HG03135 (cell line): ENCODE measurements around the gene CYP2S1.
"Not testable (repeated sequence)": the region's sequence is repeated elsewhere in the genome, so short reads cannot be mapped to it uniquely, and the experiment has no call there.

Source experiments
- ATAC-seq: cut with Tn5 transposase; IDR thresholded peaks from one replicate; pipeline ENCODE4 v1.9.1; 2021; ENCODE audit warnings: mild to moderate bottlenecking, moderate library complexity; ENCODE audit not compliant: unreplicated experiment

Gene CYP2S1

DNA sequence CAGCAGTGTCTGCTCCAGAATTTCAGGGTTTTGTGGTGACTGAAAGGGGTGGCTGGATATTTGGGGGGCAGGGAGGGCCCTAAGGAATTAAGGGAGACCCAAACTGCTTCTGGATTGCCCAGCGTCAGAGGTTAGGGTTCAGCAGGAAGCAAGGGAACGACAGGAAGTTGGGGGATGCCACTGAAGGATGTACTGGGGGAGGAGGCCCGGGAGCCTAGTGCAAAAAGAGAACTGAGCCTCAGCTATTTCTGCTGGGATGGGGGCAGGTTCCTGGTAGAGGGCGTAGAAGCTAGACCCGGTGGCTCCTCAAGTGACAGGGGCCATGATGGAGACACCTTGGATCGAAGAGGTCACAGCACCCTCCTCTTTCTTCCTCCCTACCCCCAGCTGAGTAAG is 1.1 kb downstream of the CYP2S1 start:
- no peak for ATAC-seq

DNA sequence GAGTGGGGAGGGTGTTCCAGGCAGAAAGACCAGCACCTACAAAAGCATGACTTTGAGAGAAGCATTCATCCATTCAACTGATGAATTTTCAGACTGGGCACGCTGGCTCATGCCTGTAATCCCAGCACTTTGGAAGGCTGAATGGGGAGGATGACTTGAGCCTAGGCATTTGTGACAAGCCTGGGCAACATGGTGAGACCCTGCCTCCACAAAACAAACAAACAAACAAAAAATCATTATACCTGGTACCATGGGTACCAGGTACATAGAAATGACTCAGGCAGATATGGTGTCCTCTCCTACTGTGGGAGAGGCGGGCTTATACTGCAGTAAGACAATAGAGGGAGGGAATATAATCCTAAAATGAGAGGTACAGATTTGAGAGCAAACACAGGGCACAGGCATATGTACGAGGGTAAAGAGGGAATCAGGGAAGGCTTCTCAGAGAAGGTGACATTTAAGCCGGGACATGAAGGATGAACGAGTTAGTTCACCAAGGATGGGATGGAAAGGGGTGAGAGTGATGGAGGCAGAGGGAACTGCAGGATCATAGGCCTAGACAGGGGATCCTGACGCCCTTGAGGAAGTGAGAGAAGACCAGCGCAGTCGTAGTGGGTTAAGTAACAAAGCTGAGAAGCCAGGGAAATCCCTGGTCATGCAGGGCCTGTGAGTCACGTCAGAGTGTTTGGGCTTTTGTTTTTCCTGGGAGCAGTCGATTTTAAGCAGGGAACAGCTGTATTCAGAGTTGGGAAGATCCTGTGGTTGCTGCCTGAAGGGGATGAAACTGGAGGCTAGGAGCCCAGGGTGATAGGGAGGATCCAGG is 2.9 kb downstream of the CYP2S1 start:
- ATAC-seq = no peak

DNA sequence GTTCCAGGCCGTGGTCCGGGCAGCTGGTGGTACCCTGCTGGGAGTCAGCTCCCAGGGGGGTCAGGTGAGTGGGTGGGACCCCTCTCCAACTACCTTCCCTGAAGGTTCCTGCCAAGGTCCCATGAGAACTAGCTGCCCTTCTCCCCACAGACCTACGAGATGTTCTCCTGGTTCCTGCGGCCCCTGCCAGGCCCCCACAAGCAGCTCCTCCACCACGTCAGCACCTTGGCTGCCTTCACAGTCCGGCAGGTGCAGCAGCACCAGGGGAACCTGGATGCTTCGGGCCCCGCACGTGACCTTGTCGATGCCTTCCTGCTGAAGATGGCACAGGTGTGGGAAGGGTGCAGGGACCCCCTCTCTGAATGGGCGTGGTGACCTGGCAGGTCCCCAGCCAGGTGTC is 5.5 kb downstream of the CYP2S1 start:
- no peak for ATAC-seq

DNA sequence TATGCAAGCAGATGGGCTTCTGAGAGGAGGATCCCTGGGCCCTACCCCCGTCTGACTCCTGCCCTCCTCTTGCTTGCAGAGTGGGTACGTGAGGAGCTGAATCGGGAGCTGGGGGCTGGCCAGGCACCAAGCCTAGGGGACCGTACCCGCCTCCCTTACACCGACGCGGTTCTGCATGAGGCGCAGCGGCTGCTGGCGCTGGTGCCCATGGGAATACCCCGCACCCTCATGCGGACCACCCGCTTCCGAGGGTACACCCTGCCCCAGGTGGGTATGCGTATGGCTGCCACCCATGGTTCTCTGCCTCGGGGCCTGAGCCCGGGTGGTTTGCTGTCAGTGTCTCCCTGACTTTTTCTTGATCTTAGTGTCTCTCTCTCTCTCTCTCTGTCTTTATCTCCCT is 10.4 kb downstream of the CYP2S1 start:
- ATAC-seq = no peak

DNA sequence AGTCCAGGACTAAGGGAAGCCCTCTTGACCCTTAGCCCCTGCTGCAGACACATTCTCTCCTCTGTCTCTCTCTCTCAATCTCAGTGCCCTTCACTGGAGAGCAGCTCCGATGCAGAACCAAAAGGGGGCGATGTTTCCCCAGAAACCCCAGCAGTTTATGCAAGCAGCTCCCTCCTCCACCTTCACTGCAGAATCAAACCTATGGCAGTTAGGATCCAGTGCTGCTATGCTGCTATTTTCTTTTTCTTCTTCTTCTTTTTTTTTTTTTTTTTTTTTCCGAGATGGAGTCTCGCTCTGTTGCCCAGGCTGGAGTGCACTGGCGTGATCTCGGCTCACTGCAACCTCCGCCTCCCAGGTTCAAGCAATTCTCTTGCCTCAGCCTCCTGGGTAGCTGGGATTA is 11.3 kb downstream of the CYP2S1 start:
- not testable (repeated sequence) for ATAC-seq

DNA sequence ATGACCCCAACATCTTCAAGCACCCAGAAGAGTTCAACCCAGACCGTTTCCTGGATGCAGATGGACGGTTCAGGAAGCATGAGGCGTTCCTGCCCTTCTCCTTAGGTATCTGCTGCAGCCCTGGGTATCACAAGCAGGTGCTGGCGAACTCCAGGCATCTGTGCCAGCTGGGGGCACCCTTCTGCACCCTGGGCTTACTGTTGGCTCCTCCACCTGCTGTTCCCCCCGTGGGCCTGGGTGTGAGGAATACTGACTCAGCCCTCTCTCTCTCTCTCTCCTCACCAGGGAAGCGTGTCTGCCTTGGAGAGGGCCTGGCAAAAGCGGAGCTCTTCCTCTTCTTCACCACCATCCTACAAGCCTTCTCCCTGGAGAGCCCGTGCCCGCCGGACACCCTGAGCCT is 13.0 kb downstream of the CYP2S1 start:
- ATAC-seq = no peak

DNA sequence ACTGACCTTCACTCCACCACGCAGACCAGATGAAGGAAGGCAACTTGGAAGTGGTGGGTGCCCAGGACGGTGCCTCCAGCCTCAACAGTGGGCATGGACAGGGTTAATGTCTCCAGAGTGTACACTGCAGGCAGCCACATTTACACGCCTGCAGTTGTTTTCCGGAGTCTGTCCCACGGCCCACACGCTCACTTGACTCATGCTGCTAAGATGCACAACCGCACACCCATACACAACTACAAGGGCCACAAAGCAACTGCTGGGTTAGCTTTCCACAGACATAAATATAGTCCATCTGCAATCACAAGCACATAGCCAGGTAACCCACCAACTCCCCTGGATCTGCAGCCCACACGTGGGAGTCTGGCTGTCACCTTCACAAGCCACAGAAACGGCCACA is 13.4 kb downstream of the CYP2S1 start:
- ATAC-seq = no peak

DNA sequence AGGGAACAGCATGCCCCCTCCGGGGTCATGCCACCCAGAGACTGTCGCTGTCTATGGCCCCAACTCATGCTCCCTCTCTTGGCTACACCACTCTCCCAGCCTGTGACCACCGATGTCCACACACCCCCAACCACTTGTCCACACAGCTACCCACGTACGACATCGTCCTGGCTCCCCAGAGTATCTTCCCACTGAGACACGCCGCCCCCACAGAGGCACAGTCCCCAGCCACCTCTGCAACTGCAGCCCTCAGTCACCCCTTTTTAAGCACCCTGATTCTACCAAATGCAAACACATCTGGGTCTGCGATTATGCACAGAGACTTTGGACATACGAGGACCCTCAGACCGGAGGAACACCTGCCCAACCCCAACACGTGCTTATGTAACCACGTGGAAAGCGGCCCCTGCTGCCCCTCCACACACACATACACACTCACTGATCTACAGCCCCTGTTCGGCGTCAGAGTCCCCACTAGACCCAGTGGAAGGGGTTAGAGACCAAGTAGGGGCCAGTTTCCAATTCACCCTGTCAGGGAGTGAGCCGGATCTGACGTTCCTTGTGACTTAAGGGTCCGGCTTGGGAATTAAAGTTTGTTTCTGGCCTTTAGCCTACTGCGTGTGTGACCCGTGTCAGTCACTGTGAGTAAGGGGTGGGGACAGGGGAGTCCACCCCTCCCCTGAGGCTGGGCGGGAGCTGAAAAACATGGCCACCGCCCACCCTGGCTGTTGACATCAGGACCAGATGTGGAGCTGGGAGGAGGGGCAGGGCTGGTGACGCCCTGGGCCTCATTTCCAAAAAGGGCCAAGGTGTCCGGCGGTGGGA is 14.1 kb downstream of the CYP2S1 start:
- ATAC-seq = no peak

DNA sequence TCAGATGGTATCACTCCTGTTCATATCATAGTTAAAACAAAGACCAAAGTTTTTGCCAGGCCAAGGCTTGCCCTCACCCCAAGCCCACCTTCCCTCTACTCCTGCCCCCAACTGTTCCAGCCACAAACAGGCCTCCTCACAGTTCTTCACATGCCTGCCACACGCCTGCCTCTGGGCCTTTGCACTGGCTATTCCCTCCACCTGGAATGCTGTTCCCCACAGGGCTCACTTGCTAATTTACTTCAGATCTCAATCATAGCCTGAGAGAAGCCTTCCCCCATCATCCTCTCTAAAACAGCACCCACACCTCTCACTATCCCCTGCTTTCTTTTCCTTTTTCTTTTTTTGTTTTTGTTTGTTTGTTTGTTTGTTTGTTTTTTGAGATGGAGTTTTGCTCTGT is 21.1 kb downstream of the CYP2S1 start:
- no peak for ATAC-seq

DNA sequence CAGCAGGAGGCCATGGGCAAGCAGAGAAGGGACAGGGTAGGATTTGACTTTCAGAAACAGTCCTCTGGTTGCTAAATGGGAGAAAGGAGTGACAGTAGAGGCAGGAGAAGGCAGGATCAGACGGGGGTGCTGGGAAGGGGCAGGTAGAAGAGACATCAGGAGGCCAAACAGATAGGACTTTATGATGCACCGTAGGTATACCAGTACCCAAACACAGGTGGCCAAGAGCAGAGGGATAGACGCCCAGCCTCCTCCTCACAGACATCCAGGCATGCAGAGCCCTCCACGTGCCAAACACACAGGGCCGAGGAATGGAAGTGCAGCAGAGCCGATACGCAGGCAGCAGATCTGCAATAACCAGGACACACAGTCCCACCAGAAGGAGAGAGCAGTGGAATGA is 24.7 kb downstream of the CYP2S1 start:
- ATAC-seq = no peak

DNA sequence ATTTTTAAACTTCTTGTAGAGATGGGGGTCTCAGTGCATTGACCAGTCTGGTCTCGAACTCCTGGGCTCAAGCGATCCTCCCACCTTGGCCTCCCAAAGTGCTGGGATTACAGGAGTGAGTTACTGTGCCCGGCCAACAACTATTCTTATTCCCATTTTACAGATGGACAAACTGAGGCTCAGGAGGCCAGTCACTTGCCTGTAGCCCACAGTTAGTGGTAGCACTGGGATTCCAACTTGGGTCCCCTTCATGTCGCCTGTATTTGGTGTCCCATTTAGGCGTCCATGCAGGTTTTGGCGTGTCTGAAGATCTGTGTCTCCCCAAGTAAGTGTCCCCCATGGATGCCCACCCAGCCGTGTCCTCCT is 25.2 kb downstream of the CYP2S1 start:
- ATAC-seq = no peak

DNA sequence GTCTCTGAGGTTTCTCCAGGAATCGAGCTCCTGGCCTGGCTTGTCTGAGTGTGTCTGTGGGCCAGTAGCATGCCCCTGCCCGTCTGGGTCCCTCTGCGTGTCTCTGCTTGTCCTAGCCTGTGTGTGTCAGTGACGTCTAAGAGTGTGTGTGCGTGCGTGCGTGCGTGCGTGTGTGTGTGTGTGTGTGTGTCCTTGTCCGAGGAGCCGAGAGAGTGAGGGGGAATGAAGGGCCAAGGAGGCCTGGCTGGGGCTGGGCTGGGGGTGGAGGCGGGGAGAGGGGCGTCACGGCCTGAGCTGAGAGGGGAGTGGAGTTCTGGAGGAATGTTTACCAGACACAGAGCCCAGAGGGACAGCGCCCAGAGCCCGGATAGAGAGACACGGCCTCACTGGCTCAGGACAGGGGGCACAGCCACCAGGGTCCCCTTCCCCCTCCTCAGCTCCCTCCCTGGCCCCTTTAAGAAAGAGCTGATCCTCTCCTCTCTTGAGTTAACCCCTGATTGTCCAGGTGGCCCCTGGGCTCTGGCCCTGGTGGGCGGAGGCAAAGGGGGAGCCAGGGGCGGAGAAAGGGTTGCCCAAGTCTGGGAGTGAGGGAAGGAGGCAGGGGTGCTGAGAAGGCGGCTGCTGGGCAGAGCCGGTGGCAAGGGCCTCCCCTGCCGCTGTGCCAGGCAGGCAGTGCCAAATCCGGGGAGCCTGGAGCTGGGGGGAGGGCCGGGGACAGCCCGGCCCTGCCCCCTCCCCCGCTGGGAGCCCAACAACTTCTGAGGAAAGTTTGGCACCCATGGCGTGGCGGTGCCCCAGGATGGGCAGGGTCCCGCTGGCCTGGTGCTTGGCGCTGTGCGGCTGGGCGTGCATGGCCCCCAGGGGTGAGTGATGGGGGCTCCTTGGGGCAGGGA is 25.8 kb downstream of the CYP2S1 start, which contains the start of gene AXL:
AXL (plus strand) TSS at position 609 of the 893 bp plus-strand sequence; CDS start at position 779, 170 bp downstream.
- no peak for ATAC-seq

DNA sequence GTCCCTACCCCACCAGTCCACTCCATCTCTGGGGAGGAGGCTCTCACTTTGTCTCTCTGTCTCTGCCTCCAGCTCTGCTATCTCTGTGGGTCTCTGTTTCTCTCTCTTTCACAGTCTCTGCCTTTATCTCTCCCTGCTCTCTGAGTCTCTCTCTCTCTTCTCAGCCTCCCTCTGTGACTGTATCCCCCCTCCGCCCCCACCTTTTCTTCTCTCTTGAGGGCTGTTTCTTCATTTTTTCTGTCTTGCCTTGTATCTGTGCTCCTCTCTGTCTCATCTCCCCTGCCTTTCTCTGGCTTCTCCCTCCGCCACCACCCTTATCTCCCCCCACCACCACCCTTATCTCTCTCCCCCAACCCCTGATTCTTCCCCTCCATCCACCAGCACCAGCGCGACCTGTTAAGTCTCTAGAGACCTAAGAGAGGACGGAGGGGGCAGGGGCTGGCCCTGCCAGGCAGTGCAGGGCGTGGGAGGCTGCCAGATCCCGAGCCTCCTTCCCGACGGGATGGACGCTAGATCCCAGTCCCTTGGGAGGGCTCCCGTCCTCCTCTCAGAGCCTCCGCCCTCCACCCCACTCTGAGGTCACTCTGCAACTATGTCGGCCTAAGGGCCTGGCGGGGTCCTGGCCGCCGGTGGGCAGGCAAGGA is 27.0 kb downstream of the CYP2S1 start:
- no peak for ATAC-seq

DNA sequence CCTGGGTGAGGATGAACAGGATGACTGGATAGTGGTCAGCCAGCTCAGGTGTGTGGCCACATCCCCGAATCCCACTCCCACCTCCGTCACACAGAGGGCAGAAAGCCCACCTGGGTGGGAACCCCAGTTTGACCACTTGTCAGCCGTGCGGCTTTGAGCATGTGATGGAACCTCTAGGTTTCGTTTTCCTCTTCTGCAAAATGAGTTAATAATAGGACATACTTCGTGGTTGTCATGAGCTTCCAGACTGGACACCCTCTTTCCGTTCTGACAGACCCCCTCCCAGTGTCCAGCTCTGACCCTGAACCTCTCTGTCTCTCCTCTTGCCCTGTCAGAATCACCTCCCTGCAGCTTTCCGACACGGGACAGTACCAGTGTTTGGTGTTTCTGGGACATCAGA is 27.8 kb downstream of the CYP2S1 start:
- ATAC-seq = no peak

DNA sequence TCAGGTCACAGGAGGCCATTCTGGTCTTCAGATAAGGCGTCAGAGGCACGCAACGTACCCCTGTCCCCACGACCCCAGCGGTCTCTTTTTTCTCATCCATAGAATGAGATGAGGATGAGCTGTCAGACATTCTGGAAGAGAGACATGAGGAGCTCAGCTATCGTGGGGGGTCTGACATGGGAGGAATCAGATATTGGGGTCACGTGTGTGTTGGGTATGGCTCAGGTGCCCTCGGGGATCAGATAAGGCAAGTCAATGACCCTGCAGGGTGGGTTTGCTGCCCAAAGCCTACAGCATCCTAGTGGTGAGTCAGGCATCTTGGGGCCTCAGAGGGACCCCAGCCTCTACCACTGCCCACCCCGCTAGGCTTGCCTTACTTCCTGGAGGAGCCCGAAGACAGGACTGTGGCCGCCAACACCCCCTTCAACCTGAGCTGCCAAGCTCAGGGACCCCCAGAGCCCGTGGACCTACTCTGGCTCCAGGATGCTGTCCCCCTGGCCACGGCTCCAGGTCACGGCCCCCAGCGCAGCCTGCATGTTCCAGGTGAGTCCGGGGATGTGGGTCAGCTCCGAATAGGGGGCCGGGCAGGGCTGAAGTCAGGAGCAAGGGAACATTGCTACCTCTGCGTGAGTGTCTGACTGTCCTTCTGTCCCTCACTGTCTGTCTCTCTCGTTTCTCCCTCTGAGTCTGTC is 28.6 kb downstream of the CYP2S1 start:
- no peak for ATAC-seq

DNA sequence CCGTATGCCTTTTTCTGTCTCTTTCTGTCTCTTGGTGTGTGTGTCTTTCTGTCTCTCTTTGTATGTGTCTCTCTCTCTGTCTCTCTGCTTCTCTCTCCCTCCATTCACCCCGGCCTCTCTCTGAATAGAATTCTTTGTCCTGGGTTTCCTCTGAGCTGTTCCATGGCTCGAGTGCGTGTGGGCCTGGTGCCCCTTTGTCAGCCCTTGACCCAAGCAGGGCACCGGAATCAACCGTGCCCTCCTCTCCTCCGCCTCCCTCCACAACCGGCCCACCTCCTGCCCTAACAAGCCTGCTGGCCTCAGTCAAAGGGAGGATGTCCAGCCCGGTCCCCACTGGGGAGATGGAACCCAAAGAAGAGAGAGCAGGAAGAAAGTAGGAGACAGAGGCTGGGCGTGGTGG is 29.2 kb downstream of the CYP2S1 start:
- no peak for ATAC-seq

DNA sequence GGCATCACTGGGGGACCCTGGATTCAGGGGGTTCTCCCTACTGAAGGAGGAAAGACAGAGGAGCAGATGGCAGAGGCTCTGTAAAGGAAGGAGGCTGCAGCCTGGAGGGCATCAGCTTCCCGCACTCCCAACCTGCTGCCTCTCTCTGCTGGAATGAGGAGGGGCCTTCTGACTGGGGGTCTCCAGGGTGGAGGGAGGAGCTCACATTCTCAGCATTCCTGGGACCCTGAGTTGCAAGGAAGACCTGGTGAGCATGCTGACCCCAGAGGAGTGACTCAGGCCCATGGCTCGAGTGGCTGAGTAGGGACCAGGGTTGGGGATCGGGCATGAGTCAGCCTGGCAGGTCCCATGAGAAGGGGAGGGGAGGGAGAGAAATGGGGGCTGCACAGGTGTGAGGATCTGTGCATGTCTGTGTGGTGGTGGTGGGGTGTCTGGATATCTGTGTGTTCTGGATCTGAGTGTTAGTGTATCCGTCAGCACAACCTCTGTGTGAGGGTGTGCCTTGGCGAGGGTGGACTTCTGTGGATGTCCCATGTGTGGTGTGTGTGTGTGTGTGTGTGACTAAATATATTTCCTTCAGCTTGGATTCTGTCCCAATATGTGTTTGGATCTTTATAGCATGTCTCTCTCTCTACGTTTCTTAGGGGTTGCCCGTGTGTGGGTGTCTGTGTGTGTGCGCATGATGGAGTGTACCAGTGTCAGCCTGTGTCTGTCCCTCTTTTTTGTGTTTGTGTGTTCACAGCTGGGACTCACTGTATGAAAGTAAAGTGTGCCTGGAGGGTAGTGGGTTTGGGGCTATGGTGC is 30.6 kb downstream of the CYP2S1 start:
- no peak for ATAC-seq

DNA sequence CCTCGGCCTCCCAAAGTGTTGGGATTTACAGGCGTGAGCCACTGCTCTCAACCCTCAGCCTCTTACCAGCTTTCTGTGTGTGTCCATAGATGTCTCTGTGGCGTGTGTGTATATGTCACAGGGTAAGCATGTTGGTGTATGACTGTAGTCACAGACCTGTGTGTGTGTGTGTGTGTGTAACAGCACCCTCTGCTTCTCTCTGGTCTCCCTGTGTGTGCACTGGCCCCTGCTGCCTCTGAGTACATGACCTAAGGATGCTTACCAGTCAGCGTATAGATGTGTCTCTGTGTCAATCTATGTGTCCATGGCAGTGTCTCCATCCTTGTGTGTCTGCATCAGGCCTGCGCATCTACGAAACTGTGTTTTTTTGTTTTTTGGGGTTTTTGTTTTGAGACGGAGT is 31.6 kb downstream of the CYP2S1 start:
- ATAC-seq = no peak
